Endometrial microvascular endothelial cells (primary cell): ENCODE data around the gene PLEKHM1. TPM values are rescaled to one million over a fixed set of nuclear protein-coding genes. Genes with fewer than 3 reads are reported as not detected.

ENCODE experiments used
- in situ Hi-C: cut with HindIII; loops from 2 replicates; pipeline ENCODE4 v1.10.0; 2017; ENCODE audit warnings: low sequenced_read_pairs, low pct_unique_long_range_greater_than_20kb; ENCODE audit errors: inconsistent ontology term
- total RNA-seq: library from RNA; depleted of rRNA; stranded (reverse); fragments of >200 nt; gene quantifications from one replicate; pipeline ENCODE4 v1.2.3, GENCODE V29; 2015; ENCODE audit errors: inconsistent ontology term

PLEKHM1 gene
- total RNA-seq, 1 donor from 2014 or later, result 30.7 TPM

GRCh38 chr17:45430738-45431530, 59.6 kb downstream of the PLEKHM1 start:
- in situ Hi-C loops, result no loop called here

DNA sequence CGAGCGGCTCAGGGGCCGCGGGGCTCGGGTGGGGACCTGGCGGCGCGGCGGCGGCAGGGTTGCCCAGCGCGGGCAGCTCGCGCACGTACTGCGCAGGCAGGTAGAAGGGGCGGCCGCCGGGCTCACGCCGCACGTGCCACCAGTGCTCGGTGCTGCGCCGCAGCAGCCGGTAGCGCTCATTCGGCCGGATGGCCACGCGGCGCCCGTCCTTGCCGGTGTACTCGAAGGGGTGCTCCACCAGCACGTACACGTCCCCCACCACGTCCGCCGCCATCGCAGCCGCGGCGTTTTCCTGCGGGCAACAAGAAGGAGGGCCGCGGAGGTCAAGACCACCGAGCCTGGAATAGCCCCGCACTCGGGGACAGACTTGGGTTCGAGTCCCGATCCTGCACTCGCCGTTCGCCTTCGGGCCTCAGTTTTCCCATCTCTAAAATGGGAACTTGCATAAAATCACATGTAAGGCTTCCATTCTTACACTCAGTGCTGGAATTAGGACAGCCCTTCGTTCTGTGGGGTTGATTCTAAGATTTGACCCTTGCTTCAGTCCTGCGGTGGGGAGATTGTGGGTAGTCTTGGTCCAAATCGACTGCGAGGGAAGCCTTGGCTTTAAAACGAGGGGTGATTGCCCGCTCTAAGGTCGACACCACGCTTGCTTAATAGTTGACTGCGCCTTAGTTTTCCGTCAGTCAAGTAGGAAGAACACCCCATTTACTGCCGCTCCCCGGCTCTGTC, 60.3 kb downstream of the PLEKHM1 start:
- in situ Hi-C loops, result no loop called here

GRCh38 chr17:45429339-45430005, 61.0 kb downstream of the PLEKHM1 start:
- in situ Hi-C loops, result no loop called here

- in situ Hi-C loops, result no loop called here
These were observed 61.6 kb downstream of the PLEKHM1 start for GRCh38 chr17:45428931-45429338.

DNA sequence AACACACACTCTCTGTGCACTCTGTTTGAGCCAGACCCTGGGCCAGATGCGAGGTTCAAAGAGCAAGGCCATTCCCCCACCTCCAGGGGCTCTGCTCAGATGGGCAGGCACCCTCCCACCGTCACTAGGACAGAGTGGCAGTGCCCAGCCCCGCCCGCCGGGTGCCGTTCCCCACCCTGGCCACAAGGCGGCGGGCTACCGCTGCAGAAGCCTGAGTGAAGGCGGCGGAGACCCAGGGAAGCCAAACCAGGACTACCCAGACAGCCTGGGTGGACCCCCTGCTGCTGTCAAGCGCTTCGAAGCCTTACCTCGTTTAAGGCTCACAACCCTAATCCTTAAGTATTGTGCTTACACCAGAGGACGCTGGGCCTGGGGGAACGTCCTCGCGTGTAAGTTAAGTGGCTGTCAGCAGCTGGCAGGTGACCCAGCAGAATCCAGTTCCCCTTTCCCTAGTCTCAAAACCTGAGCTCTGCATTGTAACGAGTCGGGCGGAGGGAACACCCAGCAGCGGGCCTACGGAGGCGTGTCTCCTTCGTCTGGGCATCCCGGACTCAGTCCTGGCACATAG, 62.4 kb downstream of the PLEKHM1 start:
- in situ Hi-C loops, result no loop called here

DNA sequence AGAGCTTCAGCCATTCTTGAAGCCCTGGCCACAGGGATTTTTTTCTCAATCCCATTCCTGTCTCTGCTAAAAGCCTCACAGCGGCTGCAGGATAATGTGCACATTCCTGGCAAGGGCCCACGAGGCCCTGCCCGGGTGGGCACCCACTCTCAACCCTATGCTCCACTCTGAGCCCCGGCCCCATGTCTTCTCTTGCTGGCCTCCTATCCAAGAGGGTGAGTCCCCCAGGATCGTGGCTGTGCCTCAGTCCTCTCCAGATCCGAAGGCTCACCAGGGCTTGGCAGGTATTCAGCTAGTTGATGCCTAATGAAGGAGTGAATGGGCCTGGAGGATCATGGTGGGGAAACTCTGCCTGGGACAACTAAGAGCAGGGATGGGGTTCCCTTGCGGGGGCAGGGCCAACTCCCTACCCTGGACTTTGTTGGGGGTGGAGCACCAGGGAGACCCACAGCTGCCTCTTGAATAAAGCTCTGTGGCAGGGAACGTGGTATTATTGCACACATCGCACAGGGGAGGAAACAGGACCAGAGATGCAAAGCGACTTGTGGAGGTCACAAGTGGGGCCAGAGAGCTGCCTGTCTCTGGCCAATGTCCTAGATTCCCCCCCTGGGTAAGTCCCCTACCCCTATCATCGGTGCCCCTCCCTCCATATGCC, 63.2 kb downstream of the PLEKHM1 start:
- in situ Hi-C loops, result no loop called here

GRCh38 chr17:45426561-45426960, 64.0 kb downstream of the PLEKHM1 start:
- in situ Hi-C loops, result no loop called here

DNA sequence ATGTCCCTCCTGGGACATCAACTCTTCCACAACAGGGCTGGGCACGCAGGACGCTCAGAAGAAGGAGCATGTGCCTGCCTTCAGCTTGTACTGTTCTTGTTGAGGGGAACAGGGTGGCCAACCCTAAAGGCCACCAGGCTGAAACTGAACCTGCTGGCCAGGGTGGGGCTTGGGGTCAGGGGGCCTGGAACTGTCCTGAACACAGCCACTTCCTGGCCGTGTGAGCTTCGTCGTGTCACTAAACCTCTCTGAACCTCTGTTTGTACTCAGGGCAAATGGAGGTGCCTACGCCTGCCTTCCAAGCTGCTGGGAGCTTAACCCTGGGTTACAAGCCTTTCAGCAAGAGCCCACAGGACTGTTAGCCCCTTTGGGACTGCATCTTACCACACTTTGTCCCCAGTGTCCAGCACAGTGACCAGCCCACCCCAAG, 64.5 kb downstream of the PLEKHM1 start:
- in situ Hi-C loops, result no loop called here

DNA sequence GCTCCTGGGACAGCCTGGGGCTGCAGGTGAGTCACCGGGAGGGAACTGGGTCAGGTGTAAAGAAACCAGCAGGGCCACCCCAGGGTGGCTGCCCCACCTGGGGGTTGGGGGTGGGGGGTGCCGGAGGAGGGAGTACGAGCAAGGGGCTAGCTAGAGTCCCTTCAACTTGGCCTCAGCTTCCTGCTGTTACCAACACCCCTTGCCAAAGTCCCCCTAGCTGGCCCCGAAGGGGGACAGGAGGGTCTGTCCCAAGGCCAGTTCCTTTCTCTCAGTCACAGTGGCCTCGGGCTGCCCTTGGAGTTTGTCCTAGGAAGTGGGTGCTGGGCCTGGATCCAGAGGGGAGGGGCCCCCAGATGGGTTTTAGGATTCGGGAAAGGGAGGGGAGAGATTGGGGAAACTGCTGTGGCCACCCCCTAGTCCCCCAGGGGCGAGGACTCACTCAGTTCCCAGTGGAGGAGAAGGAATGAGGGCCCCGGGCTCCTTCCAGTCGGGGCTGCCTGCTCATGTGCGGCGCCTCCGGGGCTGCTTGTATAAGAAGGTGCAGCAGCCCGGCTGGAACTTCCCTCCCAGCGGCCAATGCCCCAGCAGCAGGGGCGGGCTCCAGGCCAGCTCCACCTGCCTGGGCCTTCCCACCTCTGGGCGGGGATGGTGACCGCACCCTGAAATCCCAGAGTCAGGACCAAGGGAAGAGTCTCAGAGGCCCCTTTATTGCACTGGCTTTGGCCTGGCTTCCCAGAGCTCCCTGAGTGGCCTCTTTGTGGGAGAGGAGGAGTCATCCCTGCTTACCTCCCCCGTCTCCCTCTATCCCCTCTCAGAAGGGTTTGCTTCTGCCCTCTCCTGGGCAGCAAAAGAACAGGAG, 65.2 kb downstream of the PLEKHM1 start:
- in situ Hi-C loops, result no loop called here

DNA sequence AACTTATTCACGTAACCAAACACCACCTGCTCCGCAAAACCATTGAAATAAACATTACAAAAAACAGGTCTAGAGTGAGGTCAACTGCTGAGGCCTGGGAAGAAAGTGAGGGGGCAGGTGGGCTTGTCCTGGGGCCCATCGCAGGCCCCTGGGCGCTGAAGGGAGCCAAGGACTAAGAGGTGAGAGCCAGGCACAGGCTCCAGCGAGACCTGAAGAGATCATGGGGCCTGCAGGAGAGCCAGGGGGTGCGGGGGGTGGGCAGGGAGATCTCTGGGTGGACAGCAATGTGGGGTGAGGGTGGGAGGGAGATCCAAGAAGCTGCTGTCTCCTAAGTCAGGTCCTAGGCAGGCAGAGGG, 65.8 kb downstream of the PLEKHM1 start:
- in situ Hi-C loops, result no loop called here

GRCh38 chr17:45423975-45424335, 66.6 kb downstream of the PLEKHM1 start:
- in situ Hi-C loops, result no loop called here

- in situ Hi-C loops, result no loop called here
These were observed 67.1 kb downstream of the PLEKHM1 start for GRCh38 chr17:45423304-45423974.

DNA sequence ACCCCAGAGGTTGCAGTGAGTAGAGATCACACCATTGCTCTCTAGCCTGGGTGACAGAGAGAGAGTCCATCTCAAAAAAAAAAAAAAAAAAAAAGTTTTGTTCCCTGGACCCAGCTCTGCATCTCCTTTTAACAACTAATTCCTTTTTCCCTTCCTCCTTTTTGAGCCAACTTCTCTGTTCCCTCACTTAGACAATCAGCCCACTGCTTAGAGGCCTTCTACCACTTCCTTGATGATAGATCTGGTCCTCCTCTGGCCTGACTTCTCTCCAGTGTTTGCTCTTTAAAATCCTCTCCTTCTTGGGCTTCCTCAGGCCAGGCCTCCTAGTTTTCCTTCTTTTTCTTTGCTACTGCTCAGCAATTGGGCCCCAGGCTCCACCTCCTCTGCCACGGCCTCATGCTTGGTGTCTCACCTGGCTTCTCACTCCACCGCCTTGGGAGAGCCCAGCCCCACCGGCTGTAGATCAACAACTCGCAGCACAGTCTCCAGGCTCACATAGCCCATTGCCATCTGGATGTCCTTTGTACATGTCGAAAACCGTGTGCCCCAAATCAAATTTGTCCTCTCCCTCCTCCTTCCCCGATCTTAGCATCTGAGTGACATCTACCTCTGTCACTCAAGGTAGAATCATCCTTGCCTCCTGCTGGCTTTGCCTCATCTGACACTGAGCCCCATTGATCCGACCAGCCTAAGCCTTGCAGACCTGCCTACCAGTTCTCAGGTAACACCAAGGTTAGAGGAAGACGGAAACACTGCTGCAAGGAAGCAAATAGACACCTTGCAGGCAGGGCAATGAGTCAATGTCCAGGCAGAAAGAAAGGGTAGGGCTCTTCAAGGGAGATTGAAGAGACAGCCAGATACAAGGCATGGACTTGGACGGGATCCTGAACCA, 75.3 kb downstream of the PLEKHM1 start:
- in situ Hi-C loops, result no loop called here

DNA sequence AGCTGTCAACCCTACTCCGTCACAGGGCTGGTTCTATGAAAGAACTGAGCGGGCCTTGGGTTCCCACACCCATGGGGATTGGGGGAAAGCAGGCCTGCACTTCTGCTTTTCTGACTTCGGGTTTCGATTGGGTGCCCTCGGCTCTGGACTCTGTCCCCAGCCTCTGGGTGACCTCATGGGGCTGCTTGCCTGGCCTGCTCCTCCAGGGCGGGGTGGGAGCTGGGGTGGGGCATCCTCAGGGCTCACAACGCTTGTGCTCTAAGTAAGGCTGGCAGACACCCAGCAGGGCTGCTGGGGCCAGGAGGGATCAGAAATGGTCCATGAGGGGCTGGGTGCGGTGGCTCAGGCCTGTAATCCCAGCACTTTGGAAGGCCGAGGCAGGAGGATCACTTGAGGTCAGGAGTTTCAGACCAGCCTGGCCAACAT, 77.0 kb downstream of the PLEKHM1 start:
- in situ Hi-C loops, result no loop called here

- in situ Hi-C loops, result no loop called here
These were observed 79.0 kb downstream of the PLEKHM1 start for GRCh38 chr17:45411348-45412105.
